Fibroblast of skin of left biceps (primary cell): ENCODE results near the gene KCP.
A peak's percentile ranks its signal among the peaks of the same experiment; 100 is the strongest.

Source experiments
- DNase-seq, 2 experiments: peaks; one replicate each; pipeline ENCODE4 v3.0.0-alpha.2; 2013; ENCODE audit warnings: low read depth in 2 of 2

The KCP gene

DNA sequence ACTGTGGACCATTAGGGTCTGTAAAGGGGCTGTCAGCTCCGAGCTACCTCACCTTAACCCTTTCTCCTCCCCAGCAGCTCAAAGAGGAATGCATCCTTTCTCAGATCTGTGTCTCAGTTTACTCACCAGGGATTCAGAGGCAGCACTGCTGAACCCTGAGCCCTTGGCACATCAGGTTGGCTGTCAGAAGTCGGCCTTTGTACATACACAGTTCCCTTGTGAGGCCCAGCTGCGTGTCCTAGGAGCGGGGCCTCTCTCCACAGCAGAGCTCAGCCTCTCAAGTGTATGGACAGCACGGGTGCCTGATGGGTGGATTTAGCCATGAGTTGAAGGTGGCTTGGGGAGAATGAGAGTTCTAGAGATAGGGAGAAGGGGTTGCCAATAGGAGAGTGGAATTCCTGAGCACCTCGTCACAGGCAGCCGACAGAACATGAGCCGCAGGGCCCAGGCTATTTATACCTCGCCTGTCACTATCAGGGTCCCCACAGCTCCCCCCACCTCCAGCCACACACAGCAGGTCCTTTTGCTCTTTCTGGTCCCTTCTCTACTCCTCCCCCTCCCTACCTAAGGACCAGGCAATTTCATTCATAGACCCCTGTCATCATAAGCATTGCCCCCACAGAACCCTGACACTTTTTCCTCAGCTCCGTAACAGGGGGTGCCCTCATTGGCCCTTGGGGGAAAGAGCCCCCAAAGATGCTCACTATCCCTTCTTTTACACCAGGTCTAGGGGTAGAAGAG, 82.4 kb downstream of the KCP start:
- peak in 1 of 2 experiments; percentile 42 for DNase-seq

DNA sequence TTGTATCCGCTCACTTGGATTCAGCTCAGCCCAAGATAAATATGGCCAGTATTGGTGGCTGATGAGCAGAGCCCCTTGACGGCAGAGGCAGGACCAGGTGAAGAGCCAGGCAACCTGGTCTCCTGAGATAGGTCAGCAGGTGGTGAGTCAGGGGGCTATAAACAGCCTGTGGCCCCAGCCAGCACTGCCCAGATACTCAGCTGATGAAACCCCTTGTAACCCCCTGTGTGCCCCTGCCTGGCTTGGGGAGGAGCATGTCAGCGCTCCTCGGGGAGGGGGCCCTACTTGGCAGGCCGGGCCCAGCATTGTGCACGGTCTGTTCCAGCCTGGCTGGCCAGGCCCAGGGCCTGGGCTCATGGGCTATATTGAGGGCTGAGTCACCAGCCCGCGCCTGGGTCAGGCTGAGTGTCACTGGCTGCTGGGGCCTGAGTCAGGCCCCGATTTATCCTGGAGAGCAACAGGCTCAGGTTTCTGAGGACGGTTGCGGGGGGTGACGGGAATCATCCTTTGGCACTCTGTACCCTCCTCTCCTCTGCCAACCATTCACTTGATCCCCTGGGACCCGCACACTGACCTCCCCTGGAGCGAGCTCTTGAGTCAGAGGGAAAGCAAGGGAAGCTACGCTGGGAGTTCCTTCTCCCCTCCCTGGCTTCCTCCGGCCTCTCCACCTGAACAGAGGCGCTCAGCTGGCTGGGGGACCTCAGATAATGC, 83.1 kb downstream of the KCP start:
- no peak for DNase-seq

DNA sequence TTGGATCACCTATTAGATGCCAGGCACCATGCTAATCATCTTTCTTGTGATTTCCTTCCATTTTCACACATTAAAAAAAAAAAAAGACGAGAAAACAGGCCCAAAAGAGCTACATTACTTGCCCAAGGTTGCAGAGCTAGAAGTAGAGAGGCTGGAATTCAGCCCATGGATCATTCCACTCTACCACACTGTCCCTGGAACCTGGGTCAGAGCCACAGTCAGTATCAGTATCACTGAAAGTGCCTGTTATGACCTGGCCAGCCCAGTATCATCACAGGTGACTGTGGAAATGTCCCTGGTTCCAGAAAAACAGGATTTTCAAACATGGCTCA, 83.6 kb downstream of the KCP start:
- no peak for DNase-seq
